Measurements from ENCODE around the gene CRYBB2. TPM values are rescaled to one million over a fixed set of nuclear protein-coding genes. Genes with fewer than 3 reads are reported as not detected.

The CRYBB2 gene
- polyA plus RNA-seq, 3 donors = not detected

GRCh38 chr22:25182131-25183110 lies 37.0 kb upstream of the CRYBB2 start:
- no peak overlapping the region for H3K4me3 ChIP-seq (replicated peaks in 1 of 3; ENCODE audit: low read depth in 2 of 3, low read length in 3 of 3)
- Mint-ChIP-seq H3K27me3 (ENCODE audit: low read depth in 3 of 3) (peaks cover 0 to 5% (median 2%) of the 10 kb centered on the region in 3 donors), H3K4me1 (no peaks in the 10 kb centered on the region), H3K9me3 (peaks cover 4 to 26% (median 12%) of the 10 kb centered on the region in 7 donors), H3K36me3 (no peaks in the 10 kb centered on the region), H3K4me3 (no peak overlapping the region), H3K27ac (no peak overlapping the region)
- no peak overlapping the region for H3K4me2 ChIP-seq (replicated peaks; ENCODE audit: extremely low read depth, low read length, poor library complexity, severe bottlenecking)
- H3K9ac ChIP-seq (ENCODE audit: insufficient read depth, low read length, poor library complexity, severe bottlenecking) = no peak overlapping the region
- intact Hi-C loops (cut with micrococcal nuclease) = no loop called here
- peaks cover 7 to 15% of the 10 kb centered on the region in 2 donors for H3K9me3 ChIP-seq (replicated peaks in 1 of 2; ENCODE audit: control insufficient read depth in 1 of 2, insufficient read depth in 1 of 2, low read length in 2 of 2)
- no peaks in the 10 kb centered on the region for H3K79me2 ChIP-seq (ENCODE audit: insufficient read depth, low read length)
- no peak for DNase-seq
- no peak for TF ChIP-seq CTCF (IDR thresholded peaks at IDR 0.05)
- H3K27ac ChIP-seq (ENCODE audit: low read depth in 1 of 2, low read length in 2 of 2) = no peak overlapping the region
- H2AFZ ChIP-seq (ENCODE audit: insufficient read depth, low read depth, low read length, poor library complexity, severe bottlenecking) = no peak overlapping the region
- no peaks in the 10 kb centered on the region for H4K20me1 ChIP-seq (ENCODE audit: insufficient read depth, low read length)
- H3K36me3 ChIP-seq (replicated peaks in 1 of 2; ENCODE audit: control insufficient read depth in 1 of 2, insufficient read depth in 2 of 2, low read length in 2 of 2) = no peaks in the 10 kb centered on the region
- 94% methylated on average over 4 of the region's 10 CpGs for WGBS (ENCODE audit: insufficient coverage)
- H3K4me1 ChIP-seq (ENCODE audit: control insufficient read depth in 1 of 2, insufficient read depth in 2 of 2, low read length in 2 of 2) = no peaks in the 10 kb centered on the region
- no peaks in the 10 kb centered on the region for H3K27me3 ChIP-seq (ENCODE audit: control insufficient read depth in 2 of 2, insufficient read depth in 2 of 2, low read length in 2 of 2)

DNA sequence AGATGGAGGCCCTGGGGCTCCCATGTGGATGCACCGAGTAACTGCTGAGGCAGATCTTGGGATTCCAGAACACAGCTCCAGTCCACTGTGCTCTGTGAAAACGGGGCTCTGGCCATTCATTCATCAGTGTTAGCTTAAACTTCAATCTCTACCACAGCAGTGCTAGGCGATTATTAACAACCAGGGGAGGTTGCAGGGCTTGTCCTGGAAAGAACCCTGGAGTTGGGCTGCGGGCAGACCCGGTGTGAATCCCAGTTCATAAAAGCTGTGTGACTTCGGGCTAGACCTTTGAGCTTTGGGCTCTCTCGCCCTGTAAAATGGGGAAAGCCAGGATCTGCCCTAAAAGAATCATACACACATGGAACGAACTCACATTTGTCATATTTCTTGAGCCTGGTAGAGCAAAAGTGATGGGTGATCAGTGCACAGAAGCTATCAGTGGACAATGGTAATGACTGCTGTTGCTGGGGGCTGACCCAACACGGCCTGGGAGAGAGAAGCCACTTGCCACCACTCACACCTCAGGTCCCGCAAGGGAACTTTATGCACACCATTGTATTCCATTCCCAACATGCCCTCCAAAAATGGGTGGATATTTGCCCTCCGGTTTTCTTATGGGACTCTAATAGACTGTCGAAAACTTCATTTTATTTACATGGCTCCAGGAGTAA lies 35.4 kb upstream of the CRYBB2 start:
- Histone ChIP-seq H3K4me1 (ENCODE audit: control insufficient read depth in 1 of 2, insufficient read depth in 2 of 2, low read length in 2 of 2) (no peaks in the 10 kb centered on the region), H3K79me2 (ENCODE audit: insufficient read depth, low read length) (no peaks in the 10 kb centered on the region), H2AFZ (ENCODE audit: insufficient read depth, low read depth, low read length, poor library complexity, severe bottlenecking) (no peak overlapping the region), H3K4me2 (replicated peaks; ENCODE audit: extremely low read depth, low read length, poor library complexity, severe bottlenecking) (no peak overlapping the region), H3K4me3 (replicated peaks in 1 of 3; ENCODE audit: low read depth in 2 of 3, low read length in 3 of 3) (no peak overlapping the region), H3K27me3 (ENCODE audit: control insufficient read depth in 2 of 2, insufficient read depth in 2 of 2, low read length in 2 of 2) (no peaks in the 10 kb centered on the region), H3K27ac (ENCODE audit: low read depth in 1 of 2, low read length in 2 of 2) (no peak overlapping the region), H4K20me1 (ENCODE audit: insufficient read depth, low read length) (no peaks in the 10 kb centered on the region), H3K36me3 (replicated peaks in 1 of 2; ENCODE audit: control insufficient read depth in 1 of 2, insufficient read depth in 2 of 2, low read length in 2 of 2) (no peaks in the 10 kb centered on the region), H3K9me3 (replicated peaks in 1 of 2; ENCODE audit: control insufficient read depth in 1 of 2, insufficient read depth in 1 of 2, low read length in 2 of 2) (peaks cover 7 to 15% of the 10 kb centered on the region in 2 donors), H3K9ac (ENCODE audit: insufficient read depth, low read length, poor library complexity, severe bottlenecking) (no peak overlapping the region)
- no peak for DNase-seq
- Mint-ChIP-seq H3K4me1 (no peaks in the 10 kb centered on the region), H3K9me3 (peaks cover 4 to 24% (median 12%) of the 10 kb centered on the region in 7 donors), H3K27me3 (ENCODE audit: low read depth in 3 of 3) (peaks cover 0 to 5% (median 2%) of the 10 kb centered on the region in 3 donors), H3K4me3 (no peak overlapping the region), H3K27ac (no peak overlapping the region), H3K36me3 (no peaks in the 10 kb centered on the region)
- WGBS (ENCODE audit: insufficient coverage) = 84% methylated on average over 8 of the region's 12 CpGs
- TF ChIP-seq CTCF (IDR thresholded peaks at IDR 0.05) = no peak
- intact Hi-C loops (cut with micrococcal nuclease) = no loop called here
